B cell (primary cell): ENCODE results near the gene USB1.

Experiments
- CTCF ChIP-seq: fragments of 200-600 bp; IDR thresholded peaks from one replicate; pipeline ENCODE4 v1.8.0; 2022; ENCODE audit warnings: antibody characterized with exemption, mild to moderate bottlenecking
- EZH2 ChIP-seq: IDR thresholded peaks from 2 replicates; pipeline ENCODE4 v1.6.1; 2012; ENCODE audit warnings: borderline replicate concordance, low read depth, mild to moderate bottlenecking, moderate library complexity, low read length; ENCODE audit not compliant: insufficient read depth, poor library complexity, severe bottlenecking

GRCh38 chr16:58051296-58051695 lies 50.1 kb downstream of the USB1 start:
- TF ChIP-seq CTCF (no peak), EZH2 (no peak)
